Measurements from ENCODE around the gene ENG. TPM values are rescaled to one million over a fixed set of nuclear protein-coding genes. Genes with fewer than 3 reads are reported as not detected.

ENG gene
- total RNA-seq, 1 experiment from 2014 or later, result 29.9 TPM

GRCh38 chr9:127833555-127833954 lies 20.9 kb downstream of the ENG start:
- CTCF ChIA-PET, result no interaction called here

GRCh38 chr9:127832248-127832647 lies 22.2 kb downstream of the ENG start:
- TF ChIP-seq CTCF (conservative IDR thresholded peaks at IDR 0.05; ENCODE audit: low read depth, low read length) (no peak), EZH2 (IDR thresholded peaks at IDR 0.05; ENCODE audit: borderline replicate concordance, low read depth, low read length, poor library complexity, severe bottlenecking) (no peak)
- no peaks in the 10 kb centered on the region for H3K27me3 ChIP-seq (replicated peaks; ENCODE audit: insufficient read depth, low read depth, low read length, poor library complexity)
- ChIA-PET POLR2A (ENCODE audit: low non-redundant PET) (no interaction called here), CTCF (interaction anchor here (0.6 kb wide), 1 partner anchor 30 kb away, joined by 3 read pairs; no protein-coding TSS in a partner anchor)
- intact Hi-C loops (cut with micrococcal nuclease; ENCODE audit: unreplicated experiment), result no loop called here
- DNase-seq (ENCODE audit: low spot score), result no peak
- H3K36me3 ChIP-seq (ENCODE audit: insufficient read depth, low read length, poor library complexity, severe bottlenecking), result no peaks in the 10 kb centered on the region
- BruUV-seq (replicated peaks), result no TSS peak
- no peak overlapping the region for H3K4me3 ChIP-seq (ENCODE audit: low read depth, low read length, poor library complexity, severe bottlenecking)
- H3K27ac ChIP-seq (ENCODE audit: low read depth, low read length, poor library complexity, severe bottlenecking), result no peak overlapping the region
- H3K4me1 ChIP-seq (ENCODE audit: insufficient read depth, low read length, poor library complexity, severe bottlenecking), result no peaks in the 10 kb centered on the region
- H3K9me3 ChIP-seq (ENCODE audit: low read depth, low read length, poor library complexity, severe bottlenecking), result no peaks in the 10 kb centered on the region

More at GRCh38 chr9:127833555-127833954, 20.9 kb downstream of the ENG start:
- TF ChIP-seq CTCF (conservative IDR thresholded peaks at IDR 0.05; ENCODE audit: low read depth, low read length) (no peak), EZH2 (IDR thresholded peaks at IDR 0.05; ENCODE audit: borderline replicate concordance, low read depth, low read length, poor library complexity, severe bottlenecking) (no peak)
- intact Hi-C loops (cut with micrococcal nuclease; ENCODE audit: unreplicated experiment), result no loop called here
- no peaks in the 10 kb centered on the region for H3K9me3 ChIP-seq (ENCODE audit: low read depth, low read length, poor library complexity, severe bottlenecking)
- POLR2A ChIA-PET (ENCODE audit: low non-redundant PET), result no interaction called here
- no peak for DNase-seq (ENCODE audit: low spot score)
- no peak overlapping the region for H3K27ac ChIP-seq (ENCODE audit: low read depth, low read length, poor library complexity, severe bottlenecking)
- H3K4me1 ChIP-seq (ENCODE audit: insufficient read depth, low read length, poor library complexity, severe bottlenecking), result no peaks in the 10 kb centered on the region
- BruUV-seq (replicated peaks), result no TSS peak
- no peak overlapping the region for H3K4me3 ChIP-seq (ENCODE audit: low read depth, low read length, poor library complexity, severe bottlenecking)
- H3K27me3 ChIP-seq (replicated peaks; ENCODE audit: insufficient read depth, low read depth, low read length, poor library complexity), result no peaks in the 10 kb centered on the region
- no peaks in the 10 kb centered on the region for H3K36me3 ChIP-seq (ENCODE audit: insufficient read depth, low read length, poor library complexity, severe bottlenecking)

GRCh38 chr9:127829205-127829906 lies 25.1 kb downstream of the ENG start:
- BruUV-seq (replicated peaks), result no TSS peak
- Histone ChIP-seq H3K9me3 (ENCODE audit: low read depth, low read length, poor library complexity, severe bottlenecking) (no peaks in the 10 kb centered on the region), H3K27me3 (replicated peaks; ENCODE audit: insufficient read depth, low read depth, low read length, poor library complexity) (no peaks in the 10 kb centered on the region), H3K4me1 (ENCODE audit: insufficient read depth, low read length, poor library complexity, severe bottlenecking) (no peaks in the 10 kb centered on the region), H3K4me3 (ENCODE audit: low read depth, low read length, poor library complexity, severe bottlenecking) (no peak overlapping the region), H3K27ac (ENCODE audit: low read depth, low read length, poor library complexity, severe bottlenecking) (no peak overlapping the region), H3K36me3 (ENCODE audit: insufficient read depth, low read length, poor library complexity, severe bottlenecking) (peaks cover 5% of the 10 kb centered on the region)
- ChIA-PET POLR2A (ENCODE audit: low non-redundant PET) (no interaction called here), CTCF (no interaction called here)
- no peak for DNase-seq (ENCODE audit: low spot score)
- intact Hi-C loops (cut with micrococcal nuclease; ENCODE audit: unreplicated experiment), result no loop called here
- TF ChIP-seq CTCF (conservative IDR thresholded peaks at IDR 0.05; ENCODE audit: low read depth, low read length) (no peak), EZH2 (IDR thresholded peaks at IDR 0.05; ENCODE audit: borderline replicate concordance, low read depth, low read length, poor library complexity, severe bottlenecking) (no peak)

All from A673 (cell line).